Measurements from ENCODE around the gene TOM1.
"Not testable (repeated sequence)": the region's sequence is repeated elsewhere in the genome, so short reads cannot be mapped to it uniquely, and the experiment has no call there.

The TOM1 gene

DNA sequence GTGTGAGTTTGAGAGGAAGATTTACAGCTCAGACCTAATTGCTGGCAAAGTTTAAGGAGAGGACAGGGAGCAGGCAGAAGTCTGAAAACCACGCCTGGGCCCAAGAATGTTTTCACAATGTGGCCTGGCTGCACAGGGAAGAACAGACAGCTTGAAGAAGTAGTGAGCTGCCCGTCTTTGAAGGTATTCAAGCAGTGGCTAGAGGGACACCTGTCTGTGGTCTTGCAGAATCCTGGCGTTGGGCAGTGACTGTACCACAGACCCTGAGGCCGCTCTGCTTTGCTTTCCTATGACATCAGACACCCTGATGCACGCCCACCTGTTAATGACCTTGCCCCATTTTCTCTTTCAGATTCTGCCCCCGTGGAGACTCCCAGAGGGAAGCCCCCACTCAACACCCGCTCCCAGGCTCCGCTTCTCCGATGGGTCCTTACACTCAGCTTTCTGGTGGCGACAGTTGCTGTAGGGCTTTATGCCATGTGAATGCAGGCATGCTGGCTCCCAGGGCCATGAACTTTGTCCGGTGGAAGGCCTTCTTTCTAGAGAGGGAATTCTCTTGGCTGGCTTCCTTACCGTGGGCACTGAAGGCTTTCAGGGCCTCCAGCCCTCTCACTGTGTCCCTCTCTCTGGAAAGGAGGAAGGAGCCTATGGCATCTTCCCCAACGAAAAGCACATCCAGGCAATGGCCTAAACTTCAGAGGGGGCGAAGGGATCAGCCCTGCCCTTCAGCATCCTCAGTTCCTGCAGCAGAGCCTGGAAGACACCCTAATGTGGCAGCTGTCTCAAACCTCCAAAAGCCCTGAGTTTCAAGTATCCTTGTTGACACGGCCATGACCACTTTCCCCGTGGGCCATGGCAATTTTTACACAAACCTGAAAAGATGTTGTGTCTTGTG, 93.7 kb downstream of the TOM1 start:
- DNase-seq (ENCODE audit: extremely low read depth in 1 of 2, low read depth in 1 of 2): no peak

DNA sequence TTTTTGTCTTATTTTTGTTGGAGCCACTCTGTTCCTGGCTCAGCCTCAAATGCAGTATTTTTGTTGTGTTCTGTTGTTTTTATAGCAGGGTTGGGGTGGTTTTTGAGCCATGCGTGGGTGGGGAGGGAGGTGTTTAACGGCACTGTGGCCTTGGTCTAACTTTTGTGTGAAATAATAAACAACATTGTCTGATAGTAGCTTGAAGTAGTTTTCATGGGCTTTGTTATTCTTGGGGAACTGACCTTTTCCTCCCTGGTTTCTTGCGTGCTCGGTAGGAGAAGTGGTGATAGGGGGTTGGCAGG, 94.3 kb downstream of the TOM1 start:
- DNase-seq (ENCODE audit: extremely low read depth in 1 of 2, low read depth in 1 of 2): no peak

DNA sequence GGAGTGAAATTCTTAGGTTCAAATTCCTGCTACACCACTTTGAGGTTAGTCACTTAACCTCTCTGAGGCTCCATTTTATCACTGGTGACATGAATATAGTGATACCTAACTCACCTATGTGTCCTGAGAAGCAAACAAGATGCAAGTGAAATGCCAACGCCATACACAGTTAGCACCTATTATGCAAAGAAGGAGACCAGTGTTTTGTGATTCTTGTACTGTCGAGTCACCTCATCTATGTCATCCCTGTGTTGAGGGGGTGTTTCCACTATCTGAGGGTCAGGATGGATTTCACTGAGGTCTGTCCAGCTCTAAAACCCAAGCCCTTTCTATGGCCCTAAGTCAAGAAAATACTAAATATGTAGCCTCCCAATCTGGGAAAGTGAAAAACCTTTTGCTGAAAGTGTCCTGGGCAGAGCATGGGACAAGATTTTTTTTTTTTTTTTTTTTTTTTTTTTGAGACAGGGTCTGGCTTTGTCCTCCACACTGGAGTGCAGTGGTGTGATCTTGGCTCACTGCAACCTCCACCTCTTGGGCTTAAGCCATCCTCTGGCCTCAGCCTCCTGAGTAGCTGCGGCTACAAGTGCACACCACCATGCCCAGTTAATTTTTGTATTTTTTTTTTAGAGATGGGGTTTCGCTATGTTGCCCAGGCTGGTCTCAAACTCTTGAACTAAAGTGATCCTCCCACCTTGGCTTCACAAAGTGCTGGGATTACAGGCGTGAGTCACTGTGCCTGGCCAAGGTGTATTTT, 95.3 kb downstream of the TOM1 start:
- no peak for DNase-seq (ENCODE audit: extremely low read depth in 1 of 2, low read depth in 1 of 2)

DNA sequence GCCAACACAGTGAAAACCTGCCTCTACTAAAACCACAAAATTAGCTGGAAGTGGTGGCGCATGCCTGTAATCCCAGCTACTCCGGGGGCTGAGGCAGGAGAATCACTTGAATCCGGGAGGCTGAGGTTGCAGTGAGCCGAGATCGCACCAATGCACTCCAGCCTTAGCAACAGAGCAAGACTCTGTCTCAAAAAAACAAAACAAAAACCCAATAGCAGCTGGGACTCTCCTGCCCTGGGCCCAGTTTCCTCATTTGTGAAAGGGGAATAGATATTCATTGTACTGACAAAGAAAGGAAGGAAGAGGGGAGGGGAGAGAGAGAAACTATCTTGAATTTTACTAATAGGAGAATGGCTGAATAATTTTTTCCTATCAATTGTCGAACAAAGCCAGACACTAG, 96.9 kb downstream of the TOM1 start:
- not testable (repeated sequence) for DNase-seq (ENCODE audit: extremely low read depth in 1 of 2, low read depth in 1 of 2)

DNA sequence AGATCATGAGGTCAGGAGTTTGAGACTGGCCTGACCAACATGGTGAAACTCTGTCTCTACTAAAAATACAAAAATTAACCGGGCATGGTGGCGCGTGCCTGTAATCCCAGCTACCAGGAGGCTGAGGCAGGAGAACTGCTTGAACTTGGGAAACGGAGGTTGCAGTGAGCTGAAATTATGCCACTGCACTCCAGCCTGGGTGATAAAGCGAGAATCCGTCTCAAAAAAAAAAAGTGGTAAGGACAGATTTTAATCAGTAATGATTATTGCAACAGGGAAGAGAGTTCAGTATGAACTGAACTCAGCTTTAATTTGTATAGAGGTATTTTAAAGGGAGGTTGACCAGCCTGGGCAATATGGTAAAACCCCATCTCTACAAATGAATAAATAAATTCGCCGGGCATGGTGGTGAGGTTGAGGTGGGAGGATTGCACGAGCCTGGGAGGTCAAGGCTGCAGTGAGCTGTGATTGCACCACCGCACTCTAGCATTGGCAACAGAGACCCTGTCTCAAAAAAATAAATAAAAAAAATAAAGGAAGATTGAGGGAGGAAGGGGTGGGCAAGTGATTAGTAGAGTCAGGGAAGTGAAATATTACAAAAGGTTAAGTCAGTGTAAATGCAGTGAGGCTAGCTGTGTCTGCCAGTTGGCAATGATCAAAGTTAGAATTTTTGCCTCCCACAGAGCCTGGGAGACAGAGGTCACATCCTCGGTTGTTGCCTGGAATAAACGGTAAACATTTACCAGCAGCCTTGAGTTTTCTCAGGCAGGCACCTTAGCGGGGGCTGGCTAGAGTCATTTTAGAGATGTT, 97.6 kb downstream of the TOM1 start:
- no peak for DNase-seq (ENCODE audit: extremely low read depth in 1 of 2, low read depth in 1 of 2)
